ENCODE data around the gene LRRK1.

LRRK1 gene

DNA sequence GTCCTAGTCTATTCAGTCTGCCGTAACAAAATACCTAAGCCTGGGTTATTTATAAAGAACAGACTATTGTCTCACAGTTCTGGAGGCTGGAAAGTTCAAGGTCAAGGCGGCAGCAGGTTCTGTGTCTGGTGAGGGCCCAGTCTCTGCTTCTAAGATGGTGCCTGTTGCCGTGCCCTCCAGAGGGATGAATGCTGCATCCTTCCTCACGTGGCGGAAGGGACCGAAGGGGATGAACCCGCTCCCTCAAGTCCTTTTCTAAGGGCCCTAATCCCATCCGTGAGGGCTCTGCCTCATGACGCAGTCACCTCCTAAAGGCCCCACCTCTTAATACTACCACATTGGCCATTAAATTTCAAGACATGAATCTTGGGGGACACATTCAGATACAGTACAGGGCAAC lies 199.0 kb downstream of the LRRK1 start:
- ATAC-seq, result no peak

- ATAC-seq, result no peak
Measured at GRCh38 chr15:101118615-101119014, 199.5 kb downstream of the LRRK1 start.

DNA sequence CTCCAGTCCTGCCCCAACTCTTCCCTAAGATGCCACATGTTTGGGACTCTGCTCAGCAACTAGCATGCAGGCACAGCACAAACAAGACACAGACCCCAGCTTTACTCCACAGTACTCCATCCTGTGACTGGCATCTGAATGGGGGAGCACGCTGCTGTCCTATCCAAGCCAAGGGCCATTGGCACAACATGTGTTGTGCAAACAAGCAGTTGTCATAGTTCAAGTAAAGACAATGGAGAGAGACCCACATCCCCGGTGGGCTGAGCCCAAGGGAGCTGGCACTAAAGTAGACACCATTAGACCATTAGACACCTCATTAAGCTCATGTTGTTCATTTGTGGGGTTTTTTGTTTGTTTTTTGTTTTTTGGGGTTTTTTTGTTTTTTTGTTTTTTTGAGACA lies 200.0 kb downstream of the LRRK1 start:
- no peak for ATAC-seq
